HepG2 (cell line): ENCODE results near the gene SEPTIN11. TPM values are rescaled to one million over a fixed set of nuclear protein-coding genes. Genes with fewer than 3 reads are reported as not detected.

Experiments used
- ATAC-seq: fragments of 200-7000 bp; cut with Tn5 transposase; 3 replicates; pipeline ENCODE4 v1.9.1; 2020; ENCODE audit warnings: mild to moderate bottlenecking, moderate library complexity
- BruUV-seq: library from RNA; stranded (reverse); fragments of 400-500 nt; replicated peaks from 2 replicates; lab custom pipeline; 2021; lab: Mats Ljungman, UMichigan
- CTCF ChIA-PET: fragments of 300-600 bp; formaldehyde crosslinking; extraction: SDS; loops from one replicate; lab custom pipeline; 2021; ENCODE audit warnings: low total read pairs, inconsistent platforms, low intra/inter-chr PET ratio; lab: Yijun Ruan, JAX
- POLR2A ChIA-PET: fragments of 350-600 bp; sonication (Branson Sonifier 250); formaldehyde crosslinking; loops from one replicate; lab custom pipeline; 2020; ENCODE audit warnings: antibody characterized with exemption, inconsistent platforms; lab: Yijun Ruan, JAX
- DNase-seq: peaks from one replicate; pipeline ENCODE4 v3.0.0-alpha.2; 2015; ENCODE audit warnings: low spot score
- FAIRE-seq: peaks from 3 replicates; lab custom pipeline; 2011; peaks lifted over from hg19 to GRCh38; lab: Jason Lieb, UNC
- H2AFZ ChIP-seq: one replicate; pipeline ENCODE4 v1.6.1; 2011; ENCODE audit warnings: low read length, inconsistent platforms
- H3K27ac ChIP-seq: fragments of 300-600 bp; 3 replicates; pipeline ENCODE4 v1.8.0; 2011; ENCODE audit warnings: mixed run types, mild to moderate bottlenecking, mixed read lengths, low read length, inconsistent platforms; ENCODE audit not compliant: insufficient read depth; ENCODE audit errors: extremely low read length
- H3K27me3 ChIP-seq, 2 experiments: fragments of 200-600 bp in 1 of 2; 2 replicates in 1 of 2; 3 replicates in 1 of 2; pipeline versions ENCODE4 v1.6.0 to v1.8.0; 2011; ENCODE audit warnings: low read length in 2 of 2, mild to moderate bottlenecking in 2 of 2, moderate library complexity in 2 of 2, inconsistent platforms in 1 of 2; ENCODE audit not compliant: insufficient read depth in 2 of 2, control insufficient read depth in 1 of 2
- H3K36me3 ChIP-seq, 2 experiments: fragments of 200-600 bp in 1 of 2; replicated peaks in 1 of 2; 2 replicates in 1 of 2; 3 replicates in 1 of 2; pipeline versions ENCODE4 v1.5.1 to v1.8.0; 2011; ENCODE audit warnings: low read length in 2 of 2, inconsistent platforms in 1 of 2; ENCODE audit not compliant: insufficient read depth in 2 of 2, control insufficient read depth in 1 of 2
- H3K4me1 ChIP-seq: 2 replicates; pipeline ENCODE4 v1.5.1; 2012; ENCODE audit warnings: low read length, inconsistent platforms; ENCODE audit not compliant: insufficient read depth
- H3K4me2 ChIP-seq: 2 replicates; pipeline ENCODE4 v1.6.0; 2011; ENCODE audit warnings: low read depth, low read length, inconsistent platforms
- H3K4me3 ChIP-seq, 3 experiments: fragments of 200-600 bp in 1 of 3; sonication (generic), shearing (Covaris generic) in 1 of 3; replicated peaks in 1 of 3; 2 replicates each; pipeline ENCODE4 v1.5.1; 2011 to 2016; ENCODE audit warnings: low read length in 3 of 3, inconsistent platforms in 2 of 3, low read depth in 2 of 3, mild to moderate bottlenecking in 2 of 3, control low read depth in 1 of 3, mixed read lengths in 1 of 3; ENCODE audit not compliant: insufficient read depth in 1 of 3
- H3K79me2 ChIP-seq: one replicate; pipeline ENCODE4 v1.6.1; 2011; ENCODE audit warnings: low read length, inconsistent platforms; ENCODE audit not compliant: insufficient read depth
- H3K9ac ChIP-seq: 2 replicates; pipeline ENCODE4 v1.6.0; 2011; ENCODE audit warnings: mild to moderate bottlenecking, low read depth, low read length, inconsistent platforms; ENCODE audit not compliant: insufficient read depth
- H3K9me3 ChIP-seq: 2 replicates; pipeline ENCODE4 v1.5.1; 2012; ENCODE audit warnings: mild to moderate bottlenecking, low read length
- H4K20me1 ChIP-seq: 2 replicates; pipeline ENCODE4 v1.6.0; 2011; ENCODE audit warnings: inconsistent platforms, mild to moderate bottlenecking, low read length, moderate library complexity; ENCODE audit not compliant: insufficient read depth
- EZH2 ChIP-seq: conservative IDR thresholded peaks from 2 replicates; pipeline ENCODE4 v1.6.1; 2012; ENCODE audit warnings: mild to moderate bottlenecking, low read depth, low read length, moderate library complexity
- FLYWCH1 ChIP-seq: sonication (generic); formaldehyde crosslinking; IDR thresholded peaks from 2 replicates; pipeline ENCODE4 v1.8.1; 2023; ENCODE audit warnings: mild to moderate bottlenecking, missing genetic modification reagents
- FOXA1 ChIP-seq, 2 experiments: fragments of 450-650 bp in 1 of 2; sonication (generic) in 1 of 2; formaldehyde crosslinking in 1 of 2; IDR thresholded peaks; 2 replicates each; pipeline versions ENCODE4 v1.4.0 to v1.6.1; 2016 to 2020; ENCODE audit warnings: missing genetic modification reagents in 1 of 2
- GTF2F1 ChIP-seq: fragments of 150-350 bp; IDR thresholded peaks from 2 replicates; pipeline ENCODE4 v1.6.1; 2014; ENCODE audit warnings: low read length
- POLR2AphosphoS5 ChIP-seq: IDR thresholded peaks from 2 replicates; pipeline ENCODE4 v1.6.1; 2012; ENCODE audit warnings: low read depth, low read length
- RBAK ChIP-seq: sonication (generic); formaldehyde crosslinking; IDR thresholded peaks from 2 replicates; pipeline ENCODE4 v1.5.1; 2020; ENCODE audit warnings: mild to moderate bottlenecking, missing genetic modification reagents
- REPIN1 ChIP-seq: sonication (generic); formaldehyde crosslinking; IDR thresholded peaks from 2 replicates; pipeline ENCODE4 v1.8.0; 2022; ENCODE audit warnings: missing genetic modification reagents, low read depth, mild to moderate bottlenecking, borderline replicate concordance
- RFX3 ChIP-seq: IDR thresholded peaks from 2 replicates; pipeline ENCODE4 v1.6.1; 2016; ENCODE audit warnings: missing biosample characterization, missing genetic modification reagents
- TCF7 ChIP-seq: sonication (generic); IDR thresholded peaks from 2 replicates; pipeline ENCODE4 v1.6.1; 2016; ENCODE audit warnings: antibody characterized with exemption, low read depth
- ZBTB4 ChIP-seq: sonication (generic); formaldehyde crosslinking; IDR thresholded peaks from 2 replicates; pipeline ENCODE4 v1.4.0; 2020; ENCODE audit warnings: missing genetic modification reagents, mild to moderate bottlenecking, borderline replicate concordance
- ZFP1 ChIP-seq: IDR thresholded peaks from 2 replicates; pipeline ENCODE4 v1.6.1; 2016
- ZNF547 ChIP-seq: sonication (generic); formaldehyde crosslinking; IDR thresholded peaks from 2 replicates; pipeline ENCODE4 v1.5.1; 2020; ENCODE audit warnings: mild to moderate bottlenecking, missing genetic modification reagents
- ZNF614 ChIP-seq: IDR thresholded peaks from 2 replicates; pipeline ENCODE4 v1.6.1; 2018; ENCODE audit warnings: missing biosample characterization, missing genetic modification reagents, inconsistent platforms, borderline replicate concordance
- ZNF768 ChIP-seq: sonication (generic); formaldehyde crosslinking; IDR thresholded peaks from 2 replicates; pipeline ENCODE4 v1.4.0; 2020; ENCODE audit warnings: missing genetic modification reagents
- ZNF782 ChIP-seq: sonication (generic); formaldehyde crosslinking; IDR thresholded peaks from 2 replicates; pipeline ENCODE4 v1.4.0; 2020; ENCODE audit warnings: missing genetic modification reagents, mild to moderate bottlenecking, borderline replicate concordance
- ZNF790 ChIP-seq: sonication (generic); formaldehyde crosslinking; IDR thresholded peaks from 2 replicates; pipeline ENCODE4 v1.8.0; 2022; ENCODE audit warnings: missing genetic modification reagents, mild to moderate bottlenecking, borderline replicate concordance
- ZNF878 ChIP-seq: sonication (generic); formaldehyde crosslinking; IDR thresholded peaks from 2 replicates; pipeline ENCODE4 v1.8.1; 2023; ENCODE audit warnings: mild to moderate bottlenecking, missing genetic modification reagents, moderate library complexity
- WGBS: methylation state at CpG from one replicate; pipeline ENCODE4 v1.1.6; 2017; ENCODE audit warnings: low lambda C conversion rate; 5-methylcytosine and 5-hydroxymethylcytosine counted together
- in situ Hi-C: cut with HindIII; loops from 2 replicates; pipeline ENCODE4 v1.10.0; 2017; ENCODE audit warnings: low pct_unique_long_range_greater_than_20kb; ENCODE audit not compliant: extremely low pct_ligation_motif_present
- intact Hi-C: fragments of 100-400 bp; cut with micrococcal nuclease; formaldehyde crosslinking; loops from one replicate; pipeline ENCODE4 v1.10.0; 2022; ENCODE audit not compliant: unreplicated experiment
- polyA plus RNA-seq, 8 experiments: library from polyadenylated mRNA; depleted of rRNA in 3 of 8; stranded (reverse) in 7 of 8; unstranded in 1 of 8; fragments of >200 nt; fragmentation: Illumina TruSeq in 4 of 8; extraction: Trizol in 4 of 8; gene quantifications; 2 replicates each; pipeline versions ENCODE4 v1.2.1 to v1.2.3, GENCODE V29; 2011 to 2016; ENCODE audit warnings: low read depth in 4 of 8, missing spikeins in 1 of 8, mixed read lengths in 1 of 8; ENCODE audit not compliant: insufficient read depth in 1 of 8
- total RNA-seq, 5 experiments: library from RNA; depleted of rRNA; stranded (reverse); fragments of >200 nt; fragmentation: Illumina TruSeq; extraction: Trizol; gene quantifications; 2 replicates each; pipeline ENCODE4 v1.2.3, GENCODE V29; 2016; ENCODE audit warnings: low read depth in 1 of 5
- TF ChIP-seq, protein P1 (sequence below): sonication (generic); formaldehyde crosslinking; conservative IDR thresholded peaks from 2 replicates; pipeline ENCODE4 v1.4.0; 2020; ENCODE audit warnings: missing genetic modification reagents

SEPTIN11 gene
- total and polyA plus RNA-seq, 2 of the 13 experiments (the other 11 are each of a cell fraction or from before 2014, with no cell fraction given) = 28.9 to 47.3 TPM

GRCh38 chr4:76995776-76996175 is 46.2 kb downstream of the SEPTIN11 start:
- Histone ChIP-seq H3K9ac (no peak overlapping the region), H3K79me2 (no peaks in the 10 kb centered on the region), H3K4me2 (no peak overlapping the region), H3K36me3 (peaks cover 2 to 26% of the 10 kb centered on the region in 2 experiments; a peak in 3 of 5 replicates), H3K4me1 (no peaks in the 10 kb centered on the region), H2AFZ (no peak overlapping the region), H4K20me1 (no peaks in the 10 kb centered on the region), H3K27ac (no peak overlapping the region), H3K27me3 (no peaks in the 10 kb centered on the region; a peak in 1 of 5 replicates), H3K9me3 (no peaks in the 10 kb centered on the region), H3K4me3 (no peak overlapping the region)
- ChIA-PET POLR2A (no interaction called here), CTCF (no interaction called here)
- in situ Hi-C loops (no loop called here), intact Hi-C loops (no loop called here)
- 95% methylated on average over 1 of the region's 1 CpG for WGBS
- no peak for FAIRE-seq
- no peak for DNase-seq
- BruUV-seq = no TSS peak
- TF ChIP-seq GTF2F1 (no peak), FOXA1 (IDR thresholded peaks at IDR 0.05) (no peak), FOXA1 (CRISPR knock-in tag; IDR thresholded peaks at IDR 0.05) (no peak), RFX3 (CRISPR knock-in tag) (no peak), POLR2AphosphoS5 (no peak), FLYWCH1 (CRISPR knock-in tag) (no peak), ZNF790 (CRISPR knock-in tag) (no peak), ZNF878 (CRISPR knock-in tag) (no peak), RBAK (CRISPR knock-in tag) (no peak), ZFP1 (no peak), ZNF782 (no peak)
- ATAC-seq = no peak

DNA sequence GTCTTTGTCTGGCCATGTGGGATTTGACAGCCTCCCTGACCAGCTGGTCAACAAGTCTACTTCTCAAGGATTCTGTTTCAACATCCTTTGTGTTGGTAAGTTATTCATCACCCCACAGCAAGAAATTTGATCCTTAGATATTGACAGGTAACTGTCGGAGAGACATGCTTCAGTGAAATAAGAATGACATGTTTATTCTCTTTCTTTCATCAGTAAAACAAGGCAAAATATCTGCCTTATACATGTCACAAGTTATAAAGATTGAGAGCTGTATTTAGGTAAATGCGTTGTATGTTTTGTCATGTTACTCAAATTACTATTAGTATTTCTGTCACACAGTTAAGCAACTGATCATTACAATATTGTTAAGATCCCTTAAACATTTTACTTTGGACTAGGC is 46.9 kb downstream of the SEPTIN11 start:
- CTCF ChIA-PET = no interaction called here
- no peak overlapping the region for H3K9ac ChIP-seq
- no peak for DNase-seq
- ATAC-seq = no peak
- H3K4me3 ChIP-seq = no peak overlapping the region
- H3K27ac ChIP-seq = no peak overlapping the region
- WGBS = 95% methylated on average over 2 of the region's 2 CpGs
- H3K36me3 ChIP-seq = peaks cover 2 to 31% of the 10 kb centered on the region in 2 experiments; a peak in 3 of 5 replicates
- no peaks in the 10 kb centered on the region for H3K4me1 ChIP-seq
- POLR2A ChIA-PET = no interaction called here
- no peaks in the 10 kb centered on the region; a peak in 1 of 5 replicates for H3K27me3 ChIP-seq
- no peaks in the 10 kb centered on the region for H3K79me2 ChIP-seq
- H2AFZ ChIP-seq = no peak overlapping the region
- H3K4me2 ChIP-seq = no peak overlapping the region
- no peaks in the 10 kb centered on the region for H3K9me3 ChIP-seq
- intact Hi-C loops (no loop called here), in situ Hi-C loops (no loop called here)
- H4K20me1 ChIP-seq = no peaks in the 10 kb centered on the region
- BruUV-seq = no TSS peak
- FAIRE-seq = no peak
- no peak for TF ChIP-seq ZNF614 (CRISPR knock-in tag)
- TF ChIP-seq ZNF790 (CRISPR knock-in tag) = no peak
- TF ChIP-seq ZNF768 (CRISPR knock-in tag) = no peak
- TF ChIP-seq ZNF547 (CRISPR knock-in tag) = no peak
- TF ChIP-seq EZH2 = no peak
- TF ChIP-seq, protein P1, sequence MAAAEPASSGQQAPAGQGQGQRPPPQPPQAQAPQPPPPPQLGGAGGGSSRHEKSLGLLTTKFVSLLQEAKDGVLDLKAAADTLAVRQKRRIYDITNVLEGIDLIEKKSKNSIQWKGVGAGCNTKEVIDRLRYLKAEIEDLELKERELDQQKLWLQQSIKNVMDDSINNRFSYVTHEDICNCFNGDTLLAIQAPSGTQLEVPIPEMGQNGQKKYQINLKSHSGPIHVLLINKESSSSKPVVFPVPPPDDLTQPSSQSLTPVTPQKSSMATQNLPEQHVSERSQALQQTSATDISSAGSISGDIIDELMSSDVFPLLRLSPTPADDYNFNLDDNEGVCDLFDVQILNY (CRISPR knock-in tag) = no peak
- TF ChIP-seq ZBTB4 (CRISPR knock-in tag) = no peak
- TF ChIP-seq REPIN1 (CRISPR knock-in tag) = no peak
- no peak for TF ChIP-seq TCF7
